CD14-positive monocyte (primary cell): Measurements from ENCODE around the gene PWWP2B. TPM values are rescaled to one million over a fixed set of nuclear protein-coding genes. Genes with fewer than 3 reads are reported as not detected.

Source experiments
- DNase-seq, 3 donors: peaks; one replicate each; pipeline ENCODE4 v3.0.0-alpha.2; 2011 to 2022
- H2AFZ ChIP-seq: 2 replicates; pipeline ENCODE4 v1.6.0; 2012; ENCODE audit warnings: mild to moderate bottlenecking, low read depth, low read length, inconsistent platforms; ENCODE audit not compliant: insufficient read depth, poor library complexity, severe bottlenecking
- H3K27ac ChIP-seq, 2 donors: 1 replicate in 1 of 2; 2 replicates in 1 of 2; pipeline ENCODE4 v1.5.1; 2012 to 2013; ENCODE audit warnings: low read length in 2 of 2, control low read depth in 1 of 2, inconsistent platforms in 1 of 2, low read depth in 1 of 2, mild to moderate bottlenecking in 1 of 2
- H3K27me3 ChIP-seq, 2 donors: one replicate each; pipeline versions ENCODE4 v1.6.0 to v1.6.1; 2011 to 2013; ENCODE audit warnings: low read length in 2 of 2; ENCODE audit not compliant: control insufficient read depth in 2 of 2, insufficient read depth in 2 of 2
- H3K36me3 ChIP-seq, 2 donors: replicated peaks in 1 of 2; 1 replicate in 1 of 2; 2 replicates in 1 of 2; pipeline versions ENCODE4 v1.5.1 to v1.6.1; 2012 to 2013; ENCODE audit warnings: low read length in 2 of 2, control low read depth in 1 of 2, inconsistent platforms in 1 of 2, mild to moderate bottlenecking in 1 of 2; ENCODE audit not compliant: insufficient read depth in 2 of 2, control insufficient read depth in 1 of 2
- H3K4me1 ChIP-seq, 2 donors: 1 replicate in 1 of 2; 2 replicates in 1 of 2; pipeline versions ENCODE4 v1.5.1 to v1.6.1; 2012 to 2013; ENCODE audit warnings: low read length in 2 of 2, control low read depth in 1 of 2, inconsistent platforms in 1 of 2, mild to moderate bottlenecking in 1 of 2, moderate library complexity in 1 of 2; ENCODE audit not compliant: insufficient read depth in 2 of 2, control insufficient read depth in 1 of 2
- H3K4me2 ChIP-seq: replicated peaks from 2 replicates; pipeline ENCODE3; 2012; ENCODE audit warnings: low read length, moderate library complexity, mild to moderate bottlenecking; ENCODE audit not compliant: poor library complexity, severe bottlenecking; ENCODE audit errors: extremely low read depth
- H3K4me3 ChIP-seq, 3 experiments: fragments of 200-600 bp in 1 of 3; sonication (generic) in 1 of 3; replicated peaks in 1 of 3; 1 replicate in 2 of 3; 2 replicates in 1 of 3; pipeline ENCODE4 v1.5.1; 2011 to 2013; ENCODE audit warnings: low read length in 3 of 3, mild to moderate bottlenecking in 3 of 3, control low read depth in 2 of 3, low read depth in 2 of 3, inconsistent platforms in 1 of 3, moderate library complexity in 1 of 3
- H3K79me2 ChIP-seq: 2 replicates; pipeline ENCODE4 v1.6.0; 2012; ENCODE audit warnings: mild to moderate bottlenecking, control low read depth, inconsistent platforms, low read length, moderate library complexity; ENCODE audit not compliant: insufficient read depth
- H3K9ac ChIP-seq: 2 replicates; pipeline ENCODE4 v1.6.0; 2017; ENCODE audit warnings: low read length, mild to moderate bottlenecking; ENCODE audit not compliant: insufficient read depth, poor library complexity, severe bottlenecking
- H3K9me3 ChIP-seq, 2 donors: replicated peaks in 1 of 2; 1 replicate in 1 of 2; 2 replicates in 1 of 2; pipeline versions ENCODE4 v1.5.1 to v1.6.1; 2012 to 2013; ENCODE audit warnings: low read length in 2 of 2, control low read depth in 1 of 2; ENCODE audit not compliant: control insufficient read depth in 1 of 2, insufficient read depth in 1 of 2
- H4K20me1 ChIP-seq: 2 replicates; pipeline ENCODE4 v1.6.0; 2012; ENCODE audit warnings: mild to moderate bottlenecking, low read length, control low read depth, moderate library complexity; ENCODE audit not compliant: insufficient read depth
- H3K27ac Mint-ChIP-seq, 7 donors: one replicate each; pipeline ENCODE4 v1.8.0; 2020; ENCODE audit warnings: mild to moderate bottlenecking in 7 of 7, mixed read lengths in 7 of 7, moderate library complexity in 6 of 7, inconsistent platforms in 2 of 7
- H3K27me3 Mint-ChIP-seq, 3 donors: one replicate each; pipeline ENCODE4 v1.8.0; 2021 to 2022; ENCODE audit warnings: low read depth in 3 of 3, mild to moderate bottlenecking in 3 of 3, mixed read lengths in 3 of 3, moderate library complexity in 3 of 3, inconsistent platforms in 1 of 3
- H3K36me3 Mint-ChIP-seq, 2 donors: one replicate each; pipeline ENCODE4 v1.8.0; 2020; ENCODE audit warnings: mixed read lengths in 2 of 2, inconsistent platforms in 1 of 2, mild to moderate bottlenecking in 1 of 2
- H3K4me1 Mint-ChIP-seq: one replicate; pipeline ENCODE4 v1.8.0; 2020; ENCODE audit warnings: mild to moderate bottlenecking, mixed read lengths
- H3K4me3 Mint-ChIP-seq, 2 donors: one replicate each; pipeline ENCODE4 v1.8.0; 2020; ENCODE audit warnings: mild to moderate bottlenecking in 2 of 2, mixed read lengths in 2 of 2, moderate library complexity in 1 of 2
- H3K9me3 Mint-ChIP-seq, 7 donors: one replicate each; pipeline ENCODE4 v1.8.0; 2020 to 2022; ENCODE audit warnings: mixed read lengths in 7 of 7, mild to moderate bottlenecking in 6 of 7, moderate library complexity in 6 of 7, inconsistent platforms in 2 of 7
- CTCF ChIP-seq: fragments of 200-600 bp; IDR thresholded peaks from one replicate; pipeline ENCODE4 v1.8.0; 2022; ENCODE audit warnings: antibody characterized with exemption, mild to moderate bottlenecking
- WGBS: methylation state at CpG from one replicate; pipeline ENCODE4 v1.1.5; 2013; ENCODE audit warnings: missing lambda C conversion rate; ENCODE audit not compliant: insufficient coverage; 5-methylcytosine and 5-hydroxymethylcytosine counted together
- intact Hi-C, 2 donors: fragments of 100-400 bp; cut with micrococcal nuclease; formaldehyde crosslinking; loops; one replicate each; pipeline versions ENCODE4 v1.15.0 to v1.15.1; 2023
- polyA plus RNA-seq, 3 donors: library from polyadenylated mRNA; depleted of rRNA in 1 of 3; unstranded in 2 of 3; stranded (reverse) in 1 of 3; fragments of 300-500 nt in 2 of 3; fragments of >200 nt in 1 of 3; fragmentation: Illumina TruSeq in 2 of 3; gene quantifications; 1 replicate in 2 of 3; 2 replicates in 1 of 3; pipeline ENCODE4 v1.2.3, GENCODE V29; 2012 to 2021

The PWWP2B gene
- polyA plus RNA-seq, 3 donors: 2.4 to 6.9 (median 2.7) TPM

- no peak overlapping the region for H2AFZ ChIP-seq
- Mint-ChIP-seq H3K4me3 (no peak overlapping the region), H3K4me1 (peaks cover 39% of the 10 kb centered on the region), H3K27ac (peak overlapping the region in 2 of 7 donors; percentile 2 to 71), H3K36me3 (peaks cover 0 to 2% of the 10 kb centered on the region in 2 donors), H3K9me3 (peaks cover 0 to 7% (median 0%) of the 10 kb centered on the region in 7 donors), H3K27me3 (peaks cover 5 to 21% (median 12%) of the 10 kb centered on the region in 3 donors)
- no peak overlapping the region for H3K9ac ChIP-seq
- no peak for DNase-seq
- no peak overlapping the region for H3K4me2 ChIP-seq
- H4K20me1 ChIP-seq: peaks cover 12% of the 10 kb centered on the region
- peaks cover 46 to 61% of the 10 kb centered on the region in 2 donors for H3K4me1 ChIP-seq
- TF ChIP-seq CTCF: no peak
- H3K9me3 ChIP-seq: no peaks in the 10 kb centered on the region
- H3K27me3 ChIP-seq: peaks cover 0 to 6% of the 10 kb centered on the region in 2 donors
- no peak overlapping the region for H3K4me3 ChIP-seq
- 65% methylated on average over 8 of the region's 9 CpGs for WGBS
- no peaks in the 10 kb centered on the region for H3K36me3 ChIP-seq
- H3K79me2 ChIP-seq: peaks cover 17% of the 10 kb centered on the region
- intact Hi-C loops: loop anchor here in 1 of 2 donors (5.0 to 10.0 kb wide), 3 partner anchors 39 to 241 kb away; no protein-coding TSS in a partner anchor
- no peak overlapping the region for H3K27ac ChIP-seq
Observed at GRCh38 chr10:132393695-132394181, 3.3 kb upstream of the PWWP2B start.

DNA sequence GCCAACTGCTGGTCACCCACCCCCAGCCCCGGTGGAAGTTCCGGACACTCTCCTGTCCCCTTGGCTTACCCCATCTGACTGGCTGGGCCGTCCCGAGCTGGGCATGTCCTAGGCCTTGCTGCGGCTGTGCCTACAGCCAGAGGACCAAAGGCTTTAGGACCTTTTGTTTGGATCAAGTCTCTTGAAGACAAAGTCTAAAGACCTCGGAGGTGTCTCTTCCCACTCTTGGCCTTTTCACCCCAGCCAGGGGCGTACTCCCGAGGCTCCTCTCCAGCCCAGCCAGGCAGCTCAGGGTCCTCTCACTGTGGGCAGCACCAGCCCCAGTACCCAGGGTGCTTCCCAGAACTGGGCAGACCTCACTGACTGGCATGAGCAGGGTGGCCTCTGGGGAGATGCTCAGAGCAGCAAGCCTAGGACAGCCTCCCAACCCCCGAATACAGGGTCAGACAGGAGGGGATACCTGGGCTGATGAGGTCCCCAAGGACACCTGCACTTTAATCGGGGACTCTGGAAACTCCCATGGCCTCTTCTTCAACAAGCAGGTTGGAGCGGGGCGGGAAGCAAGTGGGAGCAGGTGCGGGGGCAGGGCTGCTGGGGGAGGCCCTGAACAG is 2.7 kb upstream of the PWWP2B start:
- H4K20me1 ChIP-seq: peaks cover 17% of the 10 kb centered on the region
- intact Hi-C loops: loop anchor here in 1 of 2 donors (5.0 to 10.0 kb wide), 3 partner anchors 38 to 240 kb away; no protein-coding TSS in a partner anchor
- Mint-ChIP-seq H3K36me3 (peaks cover 2 to 3% of the 10 kb centered on the region in 2 donors), H3K4me3 (no peak overlapping the region), H3K9me3 (peaks cover 0 to 7% (median 0%) of the 10 kb centered on the region in 7 donors), H3K4me1 (peaks cover 40% of the 10 kb centered on the region), H3K27ac (peak overlapping the region in 1 of 7 donors; percentile 40), H3K27me3 (peaks cover 5 to 18% (median 12%) of the 10 kb centered on the region in 3 donors)
- no peak overlapping the region for H2AFZ ChIP-seq
- H3K27ac ChIP-seq: no peak overlapping the region
- 92% methylated on average over 10 of the region's 13 CpGs for WGBS
- H3K4me3 ChIP-seq: no peak overlapping the region
- H3K9me3 ChIP-seq: no peaks in the 10 kb centered on the region
- H3K9ac ChIP-seq: no peak overlapping the region
- DNase-seq: no peak
- peaks cover 46 to 61% of the 10 kb centered on the region in 2 donors for H3K4me1 ChIP-seq
- no peak for TF ChIP-seq CTCF
- peaks cover 0 to 6% of the 10 kb centered on the region in 2 donors for H3K27me3 ChIP-seq
- peak overlapping the region; percentile 75 for H3K4me2 ChIP-seq
- peaks cover 22% of the 10 kb centered on the region for H3K79me2 ChIP-seq
- no peaks in the 10 kb centered on the region for H3K36me3 ChIP-seq
